Neural cell (in vitro differentiated cells): ENCODE data around the gene IFIH1.

ENCODE experiments used
- EP300 ChIP-seq: fragments of 450-650 bp; conservative IDR thresholded peaks from 2 replicates; pipeline ENCODE4 v1.6.1; 2014; ENCODE audit warnings: antibody characterized with exemption, mild to moderate bottlenecking, moderate library complexity; ENCODE audit not compliant: poor library complexity, severe bottlenecking
- EZH2 ChIP-seq: fragments of 200-600, 300-800 bp; shearing (Covaris generic), sonication (generic); IDR thresholded peaks from 2 replicates; pipeline ENCODE4 v1.6.1; 2014; ENCODE audit warnings: antibody characterized with exemption, low read length, borderline replicate concordance, mild to moderate bottlenecking; ENCODE audit not compliant: insufficient read depth, poor library complexity, severe bottlenecking
- RAD21 ChIP-seq: fragments of 450-650 bp; conservative IDR thresholded peaks from 2 replicates; pipeline ENCODE4 v1.6.1; 2014; ENCODE audit warnings: antibody characterized with exemption, mild to moderate bottlenecking, moderate library complexity
- TAF1 ChIP-seq: IDR thresholded peaks from 2 replicates; pipeline ENCODE4 v1.6.1; 2012; ENCODE audit warnings: low read depth
- TF ChIP-seq, protein P1 (sequence below): fragments of 450-650 bp; IDR thresholded peaks from 2 replicates; pipeline ENCODE4 v1.5.1; 2014; ENCODE audit warnings: antibody characterized with exemption, mild to moderate bottlenecking, moderate library complexity; ENCODE audit not compliant: poor library complexity, severe bottlenecking

DNA sequence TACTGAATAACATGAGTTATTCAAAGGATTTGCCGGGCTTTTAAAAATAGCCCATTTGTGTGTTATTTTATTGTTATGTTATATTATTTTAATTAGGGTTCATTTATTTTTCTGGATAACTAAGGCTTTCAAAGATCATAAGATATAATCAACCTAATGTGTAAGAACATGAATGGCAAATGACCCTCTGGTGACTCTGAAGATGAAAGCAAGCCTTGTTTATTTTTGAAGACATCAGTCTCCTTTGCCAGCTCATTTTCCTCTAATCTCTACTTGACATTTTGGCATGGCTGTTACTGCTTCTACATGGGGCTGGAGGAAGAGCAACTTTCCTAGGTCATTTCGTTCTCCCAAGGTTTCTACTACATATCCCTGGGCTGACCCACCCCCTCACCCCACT lies 85.8 kb downstream of the IFIH1 start:
- TF ChIP-seq, protein P1, sequence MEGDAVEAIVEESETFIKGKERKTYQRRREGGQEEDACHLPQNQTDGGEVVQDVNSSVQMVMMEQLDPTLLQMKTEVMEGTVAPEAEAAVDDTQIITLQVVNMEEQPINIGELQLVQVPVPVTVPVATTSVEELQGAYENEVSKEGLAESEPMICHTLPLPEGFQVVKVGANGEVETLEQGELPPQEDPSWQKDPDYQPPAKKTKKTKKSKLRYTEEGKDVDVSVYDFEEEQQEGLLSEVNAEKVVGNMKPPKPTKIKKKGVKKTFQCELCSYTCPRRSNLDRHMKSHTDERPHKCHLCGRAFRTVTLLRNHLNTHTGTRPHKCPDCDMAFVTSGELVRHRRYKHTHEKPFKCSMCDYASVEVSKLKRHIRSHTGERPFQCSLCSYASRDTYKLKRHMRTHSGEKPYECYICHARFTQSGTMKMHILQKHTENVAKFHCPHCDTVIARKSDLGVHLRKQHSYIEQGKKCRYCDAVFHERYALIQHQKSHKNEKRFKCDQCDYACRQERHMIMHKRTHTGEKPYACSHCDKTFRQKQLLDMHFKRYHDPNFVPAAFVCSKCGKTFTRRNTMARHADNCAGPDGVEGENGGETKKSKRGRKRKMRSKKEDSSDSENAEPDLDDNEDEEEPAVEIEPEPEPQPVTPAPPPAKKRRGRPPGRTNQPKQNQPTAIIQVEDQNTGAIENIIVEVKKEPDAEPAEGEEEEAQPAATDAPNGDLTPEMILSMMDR = no peak
- TF ChIP-seq EP300 (no peak), EZH2 (no peak), TAF1 (no peak), RAD21 (no peak)
